Caco-2 (cell line): Measurements from ENCODE around the gene DNAH2. TPM values are rescaled to one million over a fixed set of nuclear protein-coding genes. Genes with fewer than 3 reads are reported as not detected.
A peak's percentile ranks its signal among the peaks of the same experiment; 100 is the strongest.

Source experiments
- BruUV-seq: library from RNA; stranded (reverse); fragments of 400-500 nt; replicated peaks from 2 replicates; lab custom pipeline; 2021; lab: Mats Ljungman, UMichigan
- CTCF ChIA-PET: fragments of 300-600 bp; sonication (Branson Sonifier 250); formaldehyde crosslinking; loops from one replicate; lab custom pipeline; 2022; ENCODE audit warnings: antibody characterized with exemption; lab: Charles Lee
- POLR2A ChIA-PET: fragments of 300-600 bp; sonication (Branson Sonifier 250); formaldehyde crosslinking; loops from one replicate; lab custom pipeline; 2022; ENCODE audit warnings: antibody characterized with exemption; lab: Charles Lee
- DNase-seq, 2 experiments: peaks; one replicate each; pipeline versions ENCODE4 v3.0.0 to v3.0.0-alpha.2; 2020 to 2022
- H3K27me3 ChIP-seq: replicated peaks from 2 replicates; pipeline ENCODE4 v1.6.0; 2011; ENCODE audit warnings: low read length; ENCODE audit not compliant: control insufficient read depth, insufficient read depth
- H3K36me3 ChIP-seq: 2 replicates; pipeline ENCODE4 v1.5.1; 2011; ENCODE audit warnings: low read length; ENCODE audit not compliant: control insufficient read depth, insufficient read depth
- H3K4me1 ChIP-seq: fragments of 250-450 bp; sonication (Bioruptor Pico); 2 replicates; pipeline ENCODE4 v1.5.1; 2020; ENCODE audit warnings: mild to moderate bottlenecking
- H3K4me3 ChIP-seq: 2 replicates; pipeline ENCODE4 v1.5.1; 2011; ENCODE audit warnings: low read depth, mild to moderate bottlenecking, control low read depth, low read length
- H3K9me3 ChIP-seq: fragments of 250-450 bp; sonication (Bioruptor Pico); 2 replicates; pipeline ENCODE4 v1.5.1; 2020; ENCODE audit warnings: mild to moderate bottlenecking, moderate library complexity
- H3K27ac Mint-ChIP-seq: one replicate; pipeline ENCODE4 v1.8.0; 2022; ENCODE audit warnings: mixed read lengths; ENCODE audit not compliant: unreplicated experiment
- H3K27me3 Mint-ChIP-seq: one replicate; pipeline ENCODE4 v1.8.0; 2022; ENCODE audit warnings: mixed read lengths; ENCODE audit not compliant: insufficient read depth, unreplicated experiment
- H3K36me3 Mint-ChIP-seq: one replicate; pipeline ENCODE4 v1.8.0; 2022; ENCODE audit warnings: mild to moderate bottlenecking, mixed read lengths; ENCODE audit not compliant: insufficient read depth, unreplicated experiment
- H3K4me1 Mint-ChIP-seq: one replicate; pipeline ENCODE4 v1.8.0; 2022; ENCODE audit warnings: low read depth, mixed read lengths; ENCODE audit not compliant: unreplicated experiment
- H3K4me3 Mint-ChIP-seq: one replicate; pipeline ENCODE4 v1.8.0; 2022; ENCODE audit warnings: mild to moderate bottlenecking, moderate library complexity, mixed read lengths; ENCODE audit not compliant: unreplicated experiment
- H3K9me3 Mint-ChIP-seq: one replicate; pipeline ENCODE4 v1.8.0; 2022; ENCODE audit warnings: mixed read lengths; ENCODE audit not compliant: unreplicated experiment
- CTCF ChIP-seq, 2 experiments: fragments of 200-600 bp in 1 of 2; IDR thresholded peaks; 1 replicate in 1 of 2; 2 replicates in 1 of 2; pipeline versions ENCODE4 v1.5.1 to v1.8.0; 2011 to 2022; ENCODE audit warnings: antibody characterized with exemption in 1 of 2, control low read depth in 1 of 2, inconsistent platforms in 1 of 2, low read depth in 1 of 2, low read length in 1 of 2, mild to moderate bottlenecking in 1 of 2, moderate library complexity in 1 of 2; ENCODE audit not compliant: insufficient read depth in 1 of 2, severe bottlenecking in 1 of 2, unreplicated experiment in 1 of 2
- intact Hi-C: fragments of 100-400 bp; cut with micrococcal nuclease; formaldehyde crosslinking; loops from one replicate; pipeline ENCODE4 v1.10.0; 2022; ENCODE audit not compliant: unreplicated experiment
- total RNA-seq: library from RNA; stranded (reverse); gene quantifications from 2 replicates; pipeline ENCODE4 v1.2.3, GENCODE V29; 2022

DNAH2 gene
- total RNA-seq, 1 experiment from 2014 or later = 1.9 TPM

GRCh38 chr17:7857713-7858521 lies 140.4 kb downstream of the DNAH2 start, which contains the start of gene CYB5D1:
CYB5D1 (plus strand) TSS chr17:7858003; CDS start chr17:7858135, 132 bp downstream.
- ChIA-PET POLR2A (interaction anchor here (0.7 to 1.5 kb wide), 6 partner anchors 14 to 243 kb away, joined by 3 to 27 read pairs (median 6); partner anchors contain the start of gene KDM6B), CTCF (interaction anchor here (0.6 to 1.5 kb wide), 17 partner anchors 13 to 207 kb away, joined by 3 to 8 read pairs (median 4); partner anchors contain the start of genes ATP1B2, CNTROB, KDM6B and TRAPPC1)
- H3K4me3 Mint-ChIP-seq = no peak within 1 kb of the TSS
- peaks cover 10% of the 10 kb centered on the region for H3K4me1 Mint-ChIP-seq
- no peaks in the 10 kb centered on the region for H3K9me3 Mint-ChIP-seq
- H3K27ac Mint-ChIP-seq = no peak within 1 kb of the TSS
- BruUV-seq = no TSS peak
- peak; percentile 79 to 87 for DNase-seq
- H3K27me3 ChIP-seq = no peaks in the 10 kb centered on the region
- H3K4me1 ChIP-seq = no peaks in the 10 kb centered on the region
- no peak for TF ChIP-seq CTCF (IDR thresholded peaks at IDR 0.05; ENCODE audit: insufficient read depth in 1 of 2, low read depth in 1 of 2, low read length in 1 of 2, severe bottlenecking in 1 of 2, unreplicated experiment in 1 of 2)
- H3K36me3 Mint-ChIP-seq = peaks cover 24% of the 10 kb centered on the region
- intact Hi-C loops = loop anchor here (1.0 to 2.0 kb wide), 3 partner anchors 15 to 36 kb away; no protein-coding TSS in a partner anchor
- no peaks in the 10 kb centered on the region for H3K9me3 ChIP-seq
- no peaks in the 10 kb centered on the region for H3K27me3 Mint-ChIP-seq
- peak within 1 kb of the TSS; percentile 49 for H3K4me3 ChIP-seq
- no peaks in the 10 kb centered on the region for H3K36me3 ChIP-seq

- Mint-ChIP-seq H3K36me3 (peaks cover 24% of the 10 kb centered on the region), H3K9me3 (no peaks in the 10 kb centered on the region), H3K4me1 (peaks cover 14% of the 10 kb centered on the region), H3K27ac (no peak overlapping the region), H3K4me3 (no peak overlapping the region), H3K27me3 (no peaks in the 10 kb centered on the region)
- peaks cover 2% of the 10 kb centered on the region; the same call in 1 of the 2 replicates for H3K4me1 ChIP-seq
- ChIA-PET POLR2A (no interaction called here), CTCF (no interaction called here)
- peak in 1 of 2 experiments; percentile 23 for TF ChIP-seq CTCF (IDR thresholded peaks at IDR 0.05; ENCODE audit: insufficient read depth in 1 of 2, low read depth in 1 of 2, low read length in 1 of 2, severe bottlenecking in 1 of 2, unreplicated experiment in 1 of 2)
- no peaks in the 10 kb centered on the region for H3K9me3 ChIP-seq
- DNase-seq = peak; percentile 52 to 59
- H3K4me3 ChIP-seq = peak overlapping the region; percentile 49
- intact Hi-C loops = no loop called here
- H3K27me3 ChIP-seq = no peaks in the 10 kb centered on the region
- H3K36me3 ChIP-seq = no peaks in the 10 kb centered on the region
- TSS peak; percentile 10 for BruUV-seq
Measured at GRCh38 chr17:7858522-7858810, 140.9 kb downstream of the DNAH2 start.

GRCh38 chr17:7859028-7859427 lies 141.5 kb downstream of the DNAH2 start:
- Mint-ChIP-seq H3K27me3 (no peaks in the 10 kb centered on the region), H3K36me3 (peaks cover 20% of the 10 kb centered on the region), H3K4me3 (no peak overlapping the region), H3K4me1 (peaks cover 14% of the 10 kb centered on the region), H3K9me3 (no peaks in the 10 kb centered on the region), H3K27ac (no peak overlapping the region)
- Histone ChIP-seq H3K4me1 (peaks cover 8% of the 10 kb centered on the region; the same call in 1 of the 2 replicates), H3K27me3 (no peaks in the 10 kb centered on the region), H3K4me3 (no peak overlapping the region), H3K36me3 (no peaks in the 10 kb centered on the region), H3K9me3 (no peaks in the 10 kb centered on the region)
- CTCF ChIA-PET = no interaction called here
- intact Hi-C loops = no loop called here
- TF ChIP-seq CTCF (IDR thresholded peaks at IDR 0.05; ENCODE audit: insufficient read depth in 1 of 2, low read depth in 1 of 2, low read length in 1 of 2, severe bottlenecking in 1 of 2, unreplicated experiment in 1 of 2) = no peak
- POLR2A ChIA-PET = no interaction called here
- no peak for DNase-seq
- BruUV-seq = no TSS peak
